Colon (tissue), 2 donors: ENCODE results near the gene SLC37A2.

ENCODE experiments used
- FAIRE-seq: peaks from 2 replicates; lab custom pipeline; 2012; peaks lifted over from hg19 to GRCh38; lab: Jason Lieb, UNC
- donor health status: control.
- donor health status: control.

SLC37A2 gene

DNA sequence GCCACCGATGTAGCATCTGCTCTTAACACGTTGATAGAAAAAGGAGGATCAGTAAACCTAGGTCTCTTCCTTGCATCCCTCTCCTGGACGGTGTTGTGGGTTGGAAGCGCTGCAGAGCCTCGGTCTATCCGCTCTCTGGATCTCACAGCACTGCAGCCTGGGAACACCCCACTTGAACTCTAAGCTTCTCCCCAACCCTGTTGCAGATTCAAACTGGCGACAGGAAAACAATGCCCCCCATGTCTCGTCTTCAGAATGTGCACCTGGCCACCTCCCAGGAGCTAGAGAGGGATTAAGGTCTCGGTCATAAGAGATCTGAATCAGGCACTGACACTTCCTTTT lies 47.9 kb downstream of the SLC37A2 start:
- FAIRE-seq: no peak

- peak; percentile 91 for FAIRE-seq
These were observed 48.5 kb downstream of the SLC37A2 start, which contains the start of gene TMEM218 for GRCh38 chr11:125111343-125112207. TSS of gene TMEM218 (minus strand) at chr11:125111626. CDS start at chr11:125102241, 9,385 bp downstream.

- no peak for FAIRE-seq
These were observed 49.1 kb downstream of the SLC37A2 start for GRCh38 chr11:125112208-125112604.

DNA sequence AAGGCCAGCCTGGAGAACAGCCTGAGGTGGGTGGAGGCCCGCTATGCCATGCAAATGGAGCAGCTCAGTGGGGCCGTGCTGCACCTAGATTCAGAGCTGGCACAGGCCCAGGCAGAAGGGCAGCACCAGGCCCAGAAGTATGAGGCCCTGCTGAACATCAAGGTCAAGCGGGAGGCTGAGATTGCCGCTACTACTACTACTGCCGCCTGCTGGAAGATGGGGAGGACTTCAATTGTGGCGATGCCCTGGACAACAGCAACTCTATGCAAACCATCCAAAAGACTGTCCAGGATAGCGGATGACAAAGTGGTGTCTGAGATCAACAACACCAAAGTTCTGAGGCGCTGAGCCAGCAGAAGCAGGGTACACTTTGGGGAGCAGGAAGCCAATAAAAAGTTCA lies 51.4 kb downstream of the SLC37A2 start:
- no peak for FAIRE-seq

- no peak for FAIRE-seq
These were observed 54.3 kb downstream of the SLC37A2 start for GRCh38 chr11:125117429-125117828.

DNA sequence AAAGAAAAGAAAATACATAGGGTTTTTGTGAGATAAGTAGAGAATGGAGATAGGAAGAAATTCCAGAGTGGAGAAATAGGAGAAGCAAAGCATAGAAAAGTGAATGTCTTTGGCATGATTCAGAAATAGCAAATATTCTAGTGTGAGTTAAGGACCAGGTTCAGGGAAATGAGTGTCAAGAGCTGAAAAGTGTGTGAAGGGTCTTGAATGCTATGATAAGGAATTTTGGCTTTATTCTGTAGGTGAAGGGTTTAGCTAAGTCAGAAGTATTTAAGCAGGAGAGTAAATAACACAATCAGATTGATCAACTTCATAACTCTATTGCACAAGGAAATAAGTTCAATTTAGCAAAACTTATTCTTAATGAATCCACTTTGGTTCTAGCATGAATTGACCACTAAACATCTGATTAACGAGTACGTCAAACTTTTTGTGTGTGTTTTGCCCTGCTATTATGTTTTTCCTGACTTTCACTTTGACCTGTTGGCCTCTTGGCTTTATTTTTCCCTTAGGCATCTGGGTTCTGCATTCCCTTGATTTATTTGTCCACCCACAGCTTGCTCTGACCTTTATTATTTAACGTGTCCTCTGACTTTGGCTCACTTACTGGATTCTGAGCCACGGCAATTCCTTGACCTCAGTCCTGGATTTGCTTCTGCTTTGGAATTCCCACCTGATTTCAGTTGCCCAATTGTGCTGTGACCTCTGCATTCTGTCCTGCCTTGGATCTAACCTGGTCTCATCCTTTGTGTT lies 60.3 kb downstream of the SLC37A2 start:
- no peak for FAIRE-seq

GRCh38 chr11:125123947-125124617 lies 61.0 kb downstream of the SLC37A2 start:
- no peak for FAIRE-seq

DNA sequence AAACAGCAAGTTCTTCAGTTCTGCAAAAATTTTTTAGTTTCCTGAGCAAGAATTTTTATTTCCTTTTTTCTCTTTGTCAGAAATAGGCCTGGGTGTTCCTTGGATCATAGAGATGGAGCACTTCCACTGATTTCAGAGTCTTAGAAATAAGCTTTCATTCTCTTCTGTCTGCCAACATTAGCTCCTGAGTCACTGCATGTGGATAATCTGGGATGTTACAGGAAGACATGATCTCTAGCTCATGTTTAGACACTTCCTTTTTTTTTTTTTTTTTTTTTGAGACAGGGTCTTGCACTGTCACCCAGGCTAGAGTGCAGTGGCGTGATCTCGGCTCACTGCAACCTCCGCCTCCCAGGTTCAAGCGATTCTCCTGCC lies 61.5 kb downstream of the SLC37A2 start:
- no peak for FAIRE-seq

DNA sequence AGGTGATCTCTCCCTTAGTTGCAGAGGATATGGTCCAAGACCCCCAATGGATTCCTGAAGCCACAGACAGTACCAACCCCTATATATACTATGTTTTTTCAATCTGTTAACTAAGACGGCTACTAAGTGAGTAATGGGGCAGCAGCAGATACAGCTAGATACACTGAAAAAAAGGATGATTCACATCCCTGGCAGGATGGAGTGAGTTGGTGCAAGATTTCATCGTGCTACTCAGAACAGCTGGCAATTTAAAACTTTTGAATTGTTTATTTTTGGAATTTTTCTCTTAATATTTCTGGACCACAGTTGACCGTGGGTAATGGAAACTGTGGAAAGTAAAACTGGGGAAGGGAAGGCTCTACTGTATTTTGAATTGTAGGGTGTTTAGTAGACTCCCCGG lies 65.3 kb downstream of the SLC37A2 start:
- no peak for FAIRE-seq

- no peak for FAIRE-seq
These were observed 66.3 kb downstream of the SLC37A2 start for GRCh38 chr11:125129316-125129993.

GRCh38 chr11:125132071-125132470 lies 69.0 kb downstream of the SLC37A2 start:
- FAIRE-seq: no peak

- no peak for FAIRE-seq
These were observed 69.5 kb downstream of the SLC37A2 start for GRCh38 chr11:125132596-125132995.

GRCh38 chr11:125136001-125136400 lies 72.9 kb downstream of the SLC37A2 start:
- no peak for FAIRE-seq

- no peak for FAIRE-seq
These were observed 75.9 kb downstream of the SLC37A2 start for GRCh38 chr11:125138966-125139365.

DNA sequence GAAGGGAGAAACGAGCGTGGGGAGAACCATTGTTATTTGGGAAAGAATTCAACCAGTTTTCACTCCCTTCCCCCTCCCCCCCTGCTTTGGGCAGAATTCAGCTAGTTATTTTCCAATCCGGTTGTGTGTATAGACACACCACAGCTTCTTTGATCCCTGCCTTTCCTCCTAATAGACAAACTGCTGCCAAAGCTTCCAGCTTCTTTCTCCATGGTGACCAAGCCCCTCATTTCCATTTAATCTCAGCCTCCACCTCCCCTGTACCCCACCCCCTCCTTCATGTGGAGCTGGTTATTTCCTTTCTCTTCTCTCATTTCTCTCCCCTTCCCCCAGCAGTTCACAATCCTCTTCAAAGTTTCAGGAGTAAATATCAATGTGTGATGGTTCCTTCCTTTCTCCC lies 76.7 kb downstream of the SLC37A2 start:
- no peak for FAIRE-seq
